HCT116 (cell line): ENCODE results near the gene PRIMA1. TPM values are rescaled to one million over a fixed set of nuclear protein-coding genes. Genes with fewer than 3 reads are reported as not detected.

Experiments
- ATAC-seq: fragments of 200-7000 bp; cut with Tn5 transposase; 2 replicates; pipeline ENCODE4 v1.9.1; 2020; ENCODE audit warnings: mild to moderate bottlenecking, moderate library complexity
- BruUV-seq: library from RNA; stranded (reverse); fragments of 400-500 nt; replicated peaks from 2 replicates; lab custom pipeline; 2021; lab: Mats Ljungman, UMichigan
- CTCF ChIA-PET: fragments of 300-600 bp; sonication (Branson Sonifier 250); formaldehyde crosslinking; loops from one replicate; lab custom pipeline; 2021; ENCODE audit warnings: antibody characterized with exemption; lab: Charles Lee
- POLR2A ChIA-PET: fragments of 300-600, 350-600 bp; sonication (Branson Sonifier 250); formaldehyde crosslinking; loops from one replicate; lab custom pipeline; 2021; ENCODE audit warnings: antibody characterized with exemption; lab: Charles Lee
- RAD21 ChIA-PET, 2 experiments: fragments of 300-600 bp; sonication (Branson Sonifier 250); formaldehyde crosslinking; loops; one replicate each; lab custom pipeline; 2023; ENCODE audit warnings: low total read pairs in 2 of 2; ENCODE audit not compliant: uncharacterized antibody in 2 of 2, unreplicated experiment in 2 of 2, low non-redundant PET in 1 of 2; lab: Charles Lee
- DNase-seq: peaks from one replicate; pipeline ENCODE4 v3.0.0-alpha.2; 2010; ENCODE audit warnings: low read depth, low spot score
- H2AFZ ChIP-seq: fragments of 200-600 bp; shearing (Covaris generic), sonication (generic); 2 replicates; pipeline ENCODE4 v1.6.1; 2017; ENCODE audit warnings: low read depth, mixed run types, mixed read lengths, antibody characterized with exemption, low read length; ENCODE audit not compliant: poor library complexity, severe bottlenecking
- H3K27ac ChIP-seq: 2 replicates; pipeline ENCODE4 v1.5.1; 2012; ENCODE audit warnings: low read depth, low read length
- H3K27me3 ChIP-seq: fragments of 200-600 bp; sonication (generic); 2 replicates; pipeline ENCODE4 v1.6.1; 2016; ENCODE audit warnings: mixed run types, low read length, mixed read lengths; ENCODE audit not compliant: insufficient read depth
- H3K36me3 ChIP-seq, 2 experiments: fragments of 200-500 bp in 1 of 2; fragments of 200-600 bp in 1 of 2; sonication (Bioruptor generic) in 1 of 2; sonication (generic) in 1 of 2; 2 replicates each; pipeline versions ENCODE4 v1.5.1 to v1.6.1; 2014 to 2016; ENCODE audit warnings: low read length in 2 of 2, inconsistent platforms in 1 of 2, mixed read lengths in 1 of 2, mixed run types in 1 of 2; ENCODE audit not compliant: insufficient read depth in 2 of 2, control insufficient read depth in 1 of 2
- H3K4me1 ChIP-seq, 2 experiments: fragments of 200-600 bp in 1 of 2; sonication (generic) in 1 of 2; 2 replicates each; pipeline versions ENCODE4 v1.5.1 to v1.6.1; 2012 to 2017; ENCODE audit warnings: low read length in 2 of 2, inconsistent platforms in 1 of 2, mild to moderate bottlenecking in 1 of 2, mixed read lengths in 1 of 2, mixed run types in 1 of 2, moderate library complexity in 1 of 2; ENCODE audit not compliant: insufficient read depth in 2 of 2, control insufficient read depth in 1 of 2
- H3K4me2 ChIP-seq: fragments of 200-600 bp; sonication (generic); 2 replicates; pipeline ENCODE4 v1.6.1; 2017; ENCODE audit warnings: mixed run types, low read length, mixed read lengths
- H3K4me3 ChIP-seq, 2 experiments: fragments of 200-600 bp in 1 of 2; sonication (generic) in 1 of 2; replicated peaks in 1 of 2; 2 replicates each; pipeline ENCODE4 v1.5.1; 2011 to 2016; ENCODE audit warnings: low read length in 2 of 2, control low read depth in 1 of 2, low read depth in 1 of 2, mild to moderate bottlenecking in 1 of 2, mixed read lengths in 1 of 2, mixed run types in 1 of 2
- H3K79me2 ChIP-seq: fragments of 200-600 bp; sonication (generic); 2 replicates; pipeline ENCODE4 v1.6.1; 2017; ENCODE audit warnings: mild to moderate bottlenecking, mixed run types, low read length, moderate library complexity, mixed read lengths; ENCODE audit not compliant: insufficient read depth
- H3K9ac ChIP-seq: fragments of 200-600 bp; sonication (generic); 2 replicates; pipeline ENCODE4 v1.6.1; 2016; ENCODE audit warnings: low read length, mixed read lengths
- H3K9me2 ChIP-seq: fragments of 200-600 bp; sonication (generic), shearing (Covaris generic); 2 replicates; pipeline ENCODE4 v1.6.1; 2017; ENCODE audit warnings: mixed run types, mild to moderate bottlenecking, moderate library complexity; ENCODE audit not compliant: insufficient read depth
- H3K9me3 ChIP-seq, 2 experiments: fragments of 200-500 bp in 1 of 2; fragments of 200-600 bp in 1 of 2; sonication (Bioruptor generic) in 1 of 2; sonication (generic) in 1 of 2; 2 replicates each; pipeline ENCODE4 v1.6.1; 2014 to 2017; ENCODE audit warnings: low read length in 2 of 2, mixed read lengths in 2 of 2, inconsistent platforms in 1 of 2, low read depth in 1 of 2, mild to moderate bottlenecking in 1 of 2, mixed run types in 1 of 2, moderate library complexity in 1 of 2; ENCODE audit not compliant: control insufficient read depth in 1 of 2, insufficient read depth in 1 of 2
- H4K20me1 ChIP-seq: fragments of 200-600 bp; sonication (generic), shearing (Covaris generic); 2 replicates; pipeline ENCODE4 v1.6.1; 2017; ENCODE audit warnings: mixed run types, mild to moderate bottlenecking, moderate library complexity; ENCODE audit not compliant: insufficient read depth
- CTCF ChIP-seq, 3 experiments: fragments of 200-600 bp in 1 of 3; sonication (generic) in 1 of 3; IDR thresholded peaks in 2 of 3; conservative IDR thresholded peaks in 1 of 3; 2 replicates each; pipeline ENCODE4 v1.5.1; 2012 to 2017; ENCODE audit warnings: low read depth in 2 of 3, low read length in 2 of 3, antibody characterized with exemption in 1 of 3, borderline replicate concordance in 1 of 3, control low read depth in 1 of 3, mild to moderate bottlenecking in 1 of 3, mixed read lengths in 1 of 3, mixed run types in 1 of 3, moderate library complexity in 1 of 3; ENCODE audit not compliant: insufficient read depth in 1 of 3
- EGR1 ChIP-seq: IDR thresholded peaks from 2 replicates; pipeline ENCODE4 v1.6.1; 2012; ENCODE audit warnings: low read depth
- ELF1 ChIP-seq: IDR thresholded peaks from 2 replicates; pipeline ENCODE4 v1.6.1; 2012; ENCODE audit warnings: low read depth, borderline replicate concordance
- FOSL1 ChIP-seq: IDR thresholded peaks from 2 replicates; pipeline ENCODE4 v1.6.1; 2012; ENCODE audit warnings: low read depth
- JUND ChIP-seq: IDR thresholded peaks from 2 replicates; pipeline ENCODE4 v1.6.1; 2012
- MAX ChIP-seq: IDR thresholded peaks from 2 replicates; pipeline ENCODE4 v1.6.1; 2012
- POLR2A ChIP-seq: IDR thresholded peaks from 2 replicates; pipeline ENCODE4 v1.7.0; 2011; ENCODE audit warnings: borderline replicate concordance; ENCODE audit not compliant: insufficient read depth, insufficient read length; ENCODE audit errors: extremely low read depth
- POLR2AphosphoS5 ChIP-seq: IDR thresholded peaks from 2 replicates; pipeline ENCODE4 v1.6.1; 2011; ENCODE audit warnings: mild to moderate bottlenecking, low read depth, low read length, moderate library complexity
- SP1 ChIP-seq: IDR thresholded peaks from 2 replicates; pipeline ENCODE4 v1.6.1; 2012; ENCODE audit warnings: low read depth
- SRF ChIP-seq: IDR thresholded peaks from 2 replicates; pipeline ENCODE4 v1.6.1; 2012; ENCODE audit warnings: low read depth
- TCF7L2 ChIP-seq: IDR thresholded peaks from 2 replicates; pipeline ENCODE4 v1.7.0; 2011; ENCODE audit warnings: borderline replicate concordance, inconsistent platforms; ENCODE audit not compliant: insufficient read depth, insufficient read length; ENCODE audit errors: extremely low read depth
- YY1 ChIP-seq: IDR thresholded peaks from 2 replicates; pipeline ENCODE4 v1.6.1; 2011; ENCODE audit warnings: low read length, low read depth, moderate library complexity, mild to moderate bottlenecking; ENCODE audit not compliant: insufficient replicate concordance; ENCODE audit errors: extremely low read depth
- ZBTB33 ChIP-seq: IDR thresholded peaks from 2 replicates; pipeline ENCODE4 v1.6.1; 2011; ENCODE audit warnings: mild to moderate bottlenecking, low read length, moderate library complexity; ENCODE audit not compliant: insufficient replicate concordance; ENCODE audit errors: extremely low read depth
- ZFX ChIP-seq: fragments of 450-650 bp; IDR thresholded peaks from 2 replicates; pipeline ENCODE4 v1.6.1; 2017
- ZNF274 ChIP-seq: fragments of 200-500 bp; sonication (Bioruptor generic); IDR thresholded peaks from 2 replicates; pipeline ENCODE4 v1.6.1; 2014; ENCODE audit warnings: mild to moderate bottlenecking, low read depth, low read length, inconsistent platforms
- intact Hi-C: fragments of 100-400 bp; cut with micrococcal nuclease; formaldehyde crosslinking; loops from 2 replicates; pipeline ENCODE4 v1.10.0; 2022
- total RNA-seq: library from RNA; stranded (reverse); gene quantifications from one replicate; pipeline ENCODE4 v1.2.1, GENCODE V29; 2021; ENCODE audit not compliant: unreplicated experiment

The PRIMA1 gene
- total RNA-seq, 1 experiment from 2014 or later, result 1.5 TPM

- TF ChIP-seq ELF1 (no peak), MAX (no peak), YY1 (no peak), SRF (no peak), SP1 (no peak), CTCF (IDR thresholded peaks at IDR 0.05 in 2 of 3, conservative IDR thresholded peaks at IDR 0.05 in 1 of 3; ENCODE audit: borderline replicate concordance in 1 of 3, insufficient read depth in 1 of 3, low read depth in 2 of 3, low read length in 2 of 3) (no peak), POLR2AphosphoS5 (no peak), TCF7L2 (no peak), ZBTB33 (no peak), ZNF274 (no peak), POLR2A (no peak), EGR1 (no peak), JUND (no peak), FOSL1 (no peak), ZFX (no peak)
- H3K4me3 ChIP-seq, result no peak overlapping the region
- no peaks in the 10 kb centered on the region for H3K36me3 ChIP-seq
- 0 out of 4 replicates have a peak, but pooled peaks cover 0 to 4% of the 10 kb centered on the region in 2 experiments for H3K4me1 ChIP-seq
- CTCF ChIA-PET, result no interaction called here
- ATAC-seq (no peak), DNase-seq (no peak)
- no peaks in the 10 kb centered on the region for H3K9me3 ChIP-seq
- intact Hi-C loops, result no loop called here
- H3K4me2 ChIP-seq, result no peak overlapping the region
- H2AFZ ChIP-seq, result no peak overlapping the region
- no peaks in the 10 kb centered on the region; the same call in 1 of the 2 replicates for H4K20me1 ChIP-seq
- no TSS peak for BruUV-seq
- no peak overlapping the region for H3K27ac ChIP-seq
- peaks cover 26% of the 10 kb centered on the region; the same call in 1 of the 2 replicates for H3K27me3 ChIP-seq
- no peaks in the 10 kb centered on the region for H3K79me2 ChIP-seq
- POLR2A ChIA-PET, result no interaction called here
- H3K9me2 ChIP-seq, result no peaks in the 10 kb centered on the region
- no peak overlapping the region for H3K9ac ChIP-seq
- RAD21 ChIA-PET, result no interaction called here
Observed at GRCh38 chr14:93688820-93689219, 99.5 kb downstream of the PRIMA1 start.
